Embryonic facial prominence (tissue), 1 donor: ENCODE data around the gene HNRNPA3.
A peak's percentile ranks its signal among the peaks of the same experiment; 100 is the strongest.
"Not testable (repeated sequence)": the region's sequence is repeated elsewhere in the genome, so short reads cannot be mapped to it uniquely, and the experiment has no call there.

Source experiments
- DNase-seq: peaks from one replicate; pipeline ENCODE4 v3.0.0-alpha.2; 2016; ENCODE audit errors: extremely low spot score

Gene HNRNPA3

GRCh38 chr2:177254433-177255226 is 42.0 kb downstream of the HNRNPA3 start:
- no peak for DNase-seq

GRCh38 chr2:177255227-177255601 is 42.6 kb downstream of the HNRNPA3 start:
- no peak for DNase-seq

- no peak for DNase-seq
These were observed 43.4 kb downstream of the HNRNPA3 start for GRCh38 chr2:177256026-177256425.

- no peak for DNase-seq
These were observed 44.1 kb downstream of the HNRNPA3 start for GRCh38 chr2:177256695-177257094.

- no peak for DNase-seq
These were observed 44.9 kb downstream of the HNRNPA3 start for GRCh38 chr2:177257471-177257870.

- no peak for DNase-seq
These were observed 45.5 kb downstream of the HNRNPA3 start for GRCh38 chr2:177258059-177258458.

- DNase-seq = no peak
These were observed 47.8 kb downstream of the HNRNPA3 start for GRCh38 chr2:177260379-177260778.

- DNase-seq = no peak
These were observed 48.8 kb downstream of the HNRNPA3 start for GRCh38 chr2:177261116-177262060.

- DNase-seq = no peak
These were observed 49.5 kb downstream of the HNRNPA3 start for GRCh38 chr2:177262092-177262491.

- DNase-seq = no peak
These were observed 50.4 kb downstream of the HNRNPA3 start for GRCh38 chr2:177262958-177263450.

GRCh38 chr2:177263451-177264208 is 51.0 kb downstream of the HNRNPA3 start:
- DNase-seq = peak; percentile 86

- no peak for DNase-seq
These were observed 51.7 kb downstream of the HNRNPA3 start for GRCh38 chr2:177264209-177264692.

- DNase-seq = peak; percentile 86
These were observed 52.3 kb downstream of the HNRNPA3 start, which contains the start of gene NFE2L2 for GRCh38 chr2:177264693-177265587. NFE2L2 (minus strand) TSS chr2:177264727; CDS start chr2:177264576, 151 bp downstream.

GRCh38 chr2:177265824-177266817 is 53.5 kb downstream of the HNRNPA3 start:
- DNase-seq = peak; percentile 43

GRCh38 chr2:177266955-177267354 is 54.4 kb downstream of the HNRNPA3 start:
- not testable (repeated sequence) for DNase-seq

- no peak for DNase-seq
These were observed 55.7 kb downstream of the HNRNPA3 start for GRCh38 chr2:177268187-177268871.

GRCh38 chr2:177268901-177269300 is 56.3 kb downstream of the HNRNPA3 start:
- DNase-seq = no peak

GRCh38 chr2:177270531-177270930 is 57.9 kb downstream of the HNRNPA3 start:
- DNase-seq = no peak
